Spinal cord (tissue), 10 donors: ENCODE results near the gene OR4P4. TPM values are rescaled to one million over a fixed set of nuclear protein-coding genes. Genes with fewer than 3 reads are reported as not detected.

ENCODE experiments used
- DNase-seq, 6 donors: peaks; one replicate each; pipeline versions ENCODE4 v3.0.0 to v3.0.0-alpha.2; 2013 to 2015; ENCODE audit warnings: low spot score in 6 of 6, low read depth in 4 of 6
- H3K27ac ChIP-seq: one replicate; pipeline ENCODE4 v1.5.1; 2013; ENCODE audit warnings: low read depth, low read length, control low read depth
- H3K27me3 ChIP-seq: one replicate; pipeline ENCODE4 v1.6.1; 2013; ENCODE audit warnings: low read length; ENCODE audit not compliant: control insufficient read depth, insufficient read depth
- H3K36me3 ChIP-seq: one replicate; pipeline ENCODE4 v1.6.1; 2013; ENCODE audit warnings: low read length; ENCODE audit not compliant: control insufficient read depth, insufficient read depth
- H3K4me1 ChIP-seq: one replicate; pipeline ENCODE4 v1.6.1; 2013; ENCODE audit warnings: low read length; ENCODE audit not compliant: control insufficient read depth, insufficient read depth
- H3K4me3 ChIP-seq: one replicate; pipeline ENCODE4 v1.5.1; 2013; ENCODE audit warnings: low read depth, low read length, control low read depth
- H3K9me3 ChIP-seq: one replicate; pipeline ENCODE4 v1.6.1; 2013; ENCODE audit warnings: low read length; ENCODE audit not compliant: control insufficient read depth, insufficient read depth
- WGBS: methylation state at CpG from one replicate; pipeline ENCODE4 v1.1.5; 2013; ENCODE audit warnings: missing lambda C conversion rate; ENCODE audit not compliant: insufficient coverage; 5-methylcytosine and 5-hydroxymethylcytosine counted together
- polyA plus RNA-seq, 2 donors: library from polyadenylated mRNA; unstranded; fragments of 120-200 nt; gene quantifications; one replicate each; pipeline ENCODE4 v1.2.1, GENCODE V29; 2013; ENCODE audit not compliant: insufficient read length in 2 of 2
- total RNA-seq, 2 donors: library from RNA; depleted of rRNA in 1 of 2; stranded (reverse); fragments of 120-200 nt in 1 of 2; fragments of >200 nt in 1 of 2; gene quantifications; one replicate each; pipeline versions ENCODE4 v1.2.3 to v1.2.4, GENCODE V29; 2013 to 2014
- donor health status: healthy.

Gene OR4P4
- total and polyA plus RNA-seq, 4 donors = 0.15 TPM; not detected in 3

GRCh38 chr11:55673860-55674259 lies 38.9 kb downstream of the OR4P4 start:
- no peaks in the 10 kb centered on the region for H3K27me3 ChIP-seq
- no peak for DNase-seq
- H3K27ac ChIP-seq = no peak overlapping the region
- WGBS = 64% methylated on average over 2 of the region's 5 CpGs
- no peaks in the 10 kb centered on the region for H3K9me3 ChIP-seq
- no peaks in the 10 kb centered on the region for H3K36me3 ChIP-seq
- H3K4me1 ChIP-seq = no peaks in the 10 kb centered on the region
- H3K4me3 ChIP-seq = no peak overlapping the region

Other genes starting within 250 kb of the OR4P4 start
- not detected for gene OR4C15, start 80.6 kb upstream of the OR4P4 start, total RNA-seq
- gene OR4C15, start 80.6 kb upstream of the OR4P4 start, polyA plus RNA-seq = not detected
- gene OR4C16, start 63.0 kb upstream of the OR4P4 start, total RNA-seq = not detected
- gene OR4C16, start 63.0 kb upstream of the OR4P4 start, polyA plus RNA-seq = not detected
- gene OR4C11, start 27.5 kb upstream of the OR4P4 start, total RNA-seq = not detected
- gene OR4C11, start 27.5 kb upstream of the OR4P4 start, polyA plus RNA-seq = not detected
- gene OR4S2, start 13.2 kb downstream of the OR4P4 start, total RNA-seq = not detected
- not detected for gene OR4S2, start 13.2 kb downstream of the OR4P4 start, polyA plus RNA-seq
- not detected for gene OR4C6, start 27.1 kb downstream of the OR4P4 start, total RNA-seq
- not detected for gene OR4C6, start 27.1 kb downstream of the OR4P4 start, polyA plus RNA-seq
- gene OR5D13, start 138.3 kb downstream of the OR4P4 start, total RNA-seq = not detected
- gene OR5D13, start 138.3 kb downstream of the OR4P4 start, polyA plus RNA-seq = not detected
- gene OR5D14, start 160.4 kb downstream of the OR4P4 start, total RNA-seq = not detected
- not detected for gene OR5D14, start 160.4 kb downstream of the OR4P4 start, polyA plus RNA-seq
- not detected for gene OR5L1, start 176.3 kb downstream of the OR4P4 start, total RNA-seq
- not detected for gene OR5L1, start 176.3 kb downstream of the OR4P4 start, polyA plus RNA-seq
- gene OR5D18, start 184.5 kb downstream of the OR4P4 start, total RNA-seq = not detected
- gene OR5D18, start 184.5 kb downstream of the OR4P4 start, polyA plus RNA-seq = not detected
- not detected for gene OR5L2, start 192.1 kb downstream of the OR4P4 start, total RNA-seq
- not detected for gene OR5L2, start 192.1 kb downstream of the OR4P4 start, polyA plus RNA-seq
- gene OR5D16, start 203.6 kb downstream of the OR4P4 start, total RNA-seq = not detected
- gene OR5D16, start 203.6 kb downstream of the OR4P4 start, polyA plus RNA-seq = not detected
- gene TRIM51, start 248.2 kb downstream of the OR4P4 start, total RNA-seq = not detected
- not detected for gene TRIM51, start 248.2 kb downstream of the OR4P4 start, polyA plus RNA-seq